Medulla oblongata (tissue), 1 donor: Measurements from ENCODE around the gene TBX3.
"Not testable (repeated sequence)": the region's sequence is repeated elsewhere in the genome, so short reads cannot be mapped to it uniquely, and the experiment has no call there.

Experiments
- DNase-seq: peaks from one replicate; pipeline ENCODE4 v3.0.0-alpha.2; 2015; ENCODE audit errors: extremely low spot score

Gene TBX3

GRCh38 chr12:114684098-114684869 lies at the start of gene TBX3:
Gene TBX3, minus strand, starts transcription at chr12:114684175. Its CDS starts 975 bp downstream, at chr12:114683200.
- DNase-seq = peak; percentile 79

GRCh38 chr12:114732426-114733030 lies 48.6 kb upstream of the TBX3 start:
- DNase-seq = no peak

- DNase-seq = no peak
Measured at GRCh38 chr12:114729731-114730130, 45.8 kb upstream of the TBX3 start.

GRCh38 chr12:114726092-114726710 lies 42.2 kb upstream of the TBX3 start:
- DNase-seq = no peak

GRCh38 chr12:114722176-114722575 lies 38.2 kb upstream of the TBX3 start:
- DNase-seq = not testable (repeated sequence)

GRCh38 chr12:114721266-114721665 lies 37.3 kb upstream of the TBX3 start:
- DNase-seq = no peak

GRCh38 chr12:114713466-114714215 lies 29.7 kb upstream of the TBX3 start:
- no peak for DNase-seq

GRCh38 chr12:114711689-114712152 lies 27.7 kb upstream of the TBX3 start:
- no peak for DNase-seq

- DNase-seq = no peak
Measured at GRCh38 chr12:114710151-114710550, 26.2 kb upstream of the TBX3 start.

GRCh38 chr12:114709112-114709511 lies 25.1 kb upstream of the TBX3 start:
- DNase-seq = no peak

GRCh38 chr12:114708598-114708997 lies 24.6 kb upstream of the TBX3 start:
- not testable (repeated sequence) for DNase-seq

- DNase-seq = no peak
Measured at GRCh38 chr12:114704096-114704495, 20.1 kb upstream of the TBX3 start.

- DNase-seq = no peak
Measured at GRCh38 chr12:114703060-114703493, 19.1 kb upstream of the TBX3 start.

- no peak for DNase-seq
Measured at GRCh38 chr12:114702462-114702861, 18.5 kb upstream of the TBX3 start.

- DNase-seq = no peak
Measured at GRCh38 chr12:114701553-114701952, 17.6 kb upstream of the TBX3 start.

- no peak for DNase-seq
Measured at GRCh38 chr12:114701104-114701414, 17.1 kb upstream of the TBX3 start.

- DNase-seq = no peak
Measured at GRCh38 chr12:114700392-114701103, 16.6 kb upstream of the TBX3 start.

- no peak for DNase-seq
Measured at GRCh38 chr12:114698566-114699163, 14.7 kb upstream of the TBX3 start.

GRCh38 chr12:114697741-114698565 lies 14.0 kb upstream of the TBX3 start:
- no peak for DNase-seq

GRCh38 chr12:114697243-114697716 lies 13.3 kb upstream of the TBX3 start:
- DNase-seq = no peak
